ENCODE results near the gene C1QTNF8. TPM values are rescaled to one million over a fixed set of nuclear protein-coding genes. Genes with fewer than 3 reads are reported as not detected.
A peak's percentile ranks its signal among the peaks of the same experiment; 100 is the strongest.

The C1QTNF8 gene
- total RNA-seq, 1 experiment from 2014 or later: not detected

DNA sequence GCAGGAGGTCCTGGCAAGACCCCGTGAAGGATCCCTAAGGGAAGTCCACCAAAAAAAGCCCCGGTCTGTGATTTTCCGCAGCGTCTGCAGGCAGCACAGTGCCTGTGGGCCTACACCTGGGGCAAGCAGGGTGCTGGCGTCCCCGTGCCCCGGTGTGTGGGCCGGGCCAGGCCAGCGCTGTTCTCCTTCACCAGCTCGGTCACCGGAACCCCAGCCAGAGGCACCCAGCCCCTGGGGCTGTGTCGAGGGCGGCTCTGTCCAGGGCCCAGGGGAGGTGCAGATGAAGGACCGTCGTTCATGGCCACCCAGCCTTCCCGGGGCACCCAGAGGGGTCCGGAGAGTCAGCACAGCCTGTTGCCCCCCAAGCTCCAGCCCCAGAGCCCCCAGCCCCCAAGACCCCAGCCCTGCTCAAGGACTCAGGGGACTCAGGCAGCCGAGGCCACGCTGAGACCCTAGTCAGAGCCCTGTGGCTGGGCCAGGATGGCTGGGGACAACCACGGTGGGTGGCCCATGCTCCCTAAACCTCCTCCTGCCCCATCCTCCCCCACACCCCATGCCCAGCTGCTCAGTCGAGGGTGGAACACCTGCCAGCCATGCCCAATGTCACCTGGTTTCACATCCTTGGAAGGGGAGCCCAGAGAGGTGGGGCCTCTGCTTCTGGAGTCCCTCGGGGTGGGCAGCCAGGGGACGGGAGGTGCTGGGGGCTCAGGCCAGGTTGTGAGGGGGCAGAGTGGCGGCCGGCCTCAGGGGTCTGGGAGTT, 5.7 kb upstream of the C1QTNF8 start:
- H3K4me2 ChIP-seq (ENCODE audit: low read depth, low read length, poor library complexity, severe bottlenecking): no peak overlapping the region
- H3K9ac ChIP-seq (ENCODE audit: low read length): no peak overlapping the region
- H3K79me2 ChIP-seq (ENCODE audit: low read length): no peaks in the 10 kb centered on the region
- DNase-seq: no peak
- no peaks in the 10 kb centered on the region for H3K9me3 ChIP-seq (ENCODE audit: low read length)
- no peaks in the 10 kb centered on the region for H3K9me2 ChIP-seq (replicated peaks; ENCODE audit: insufficient read depth, low read length)
- H3K4me3 ChIP-seq (ENCODE audit: low read length): no peak overlapping the region
- H4K20me1 ChIP-seq (ENCODE audit: insufficient read depth, low read depth, low read length): peaks cover 18% of the 10 kb centered on the region; the same call in 1 of the 2 replicates
- H2AFZ ChIP-seq (ENCODE audit: low read length): no peak overlapping the region
- H3K27me3 ChIP-seq (ENCODE audit: low read length): no peaks in the 10 kb centered on the region
- no peaks in the 10 kb centered on the region for H3K36me3 ChIP-seq (ENCODE audit: insufficient read depth, low read length)
- no peak overlapping the region for H3K27ac ChIP-seq (ENCODE audit: low read length)
- H3K4me1 ChIP-seq (ENCODE audit: low read length): peaks cover 3% of the 10 kb centered on the region; the same call in 1 of the 2 replicates

- Histone ChIP-seq H4K20me1 (ENCODE audit: insufficient read depth, low read depth, low read length) (peaks cover 18% of the 10 kb centered on the region; the same call in 1 of the 2 replicates), H3K4me3 (ENCODE audit: low read length) (no peak overlapping the region), H3K9me3 (ENCODE audit: low read length) (no peaks in the 10 kb centered on the region), H3K27ac (ENCODE audit: low read length) (no peak overlapping the region), H3K27me3 (ENCODE audit: low read length) (no peaks in the 10 kb centered on the region), H2AFZ (ENCODE audit: low read length) (no peak overlapping the region), H3K9me2 (replicated peaks; ENCODE audit: insufficient read depth, low read length) (no peaks in the 10 kb centered on the region), H3K79me2 (ENCODE audit: low read length) (no peaks in the 10 kb centered on the region), H3K4me2 (ENCODE audit: low read depth, low read length, poor library complexity, severe bottlenecking) (no peak overlapping the region), H3K36me3 (ENCODE audit: insufficient read depth, low read length) (no peaks in the 10 kb centered on the region), H3K9ac (ENCODE audit: low read length) (no peak overlapping the region), H3K4me1 (ENCODE audit: low read length) (peaks cover 3% of the 10 kb centered on the region; the same call in 1 of the 2 replicates)
- no peak for DNase-seq
Observed at GRCh38 chr16:1101133-1101532, 5.1 kb upstream of the C1QTNF8 start.

- no peak for DNase-seq
- no peak overlapping the region for H3K9ac ChIP-seq (ENCODE audit: low read length)
- H3K79me2 ChIP-seq (ENCODE audit: low read length): no peaks in the 10 kb centered on the region
- no peaks in the 10 kb centered on the region for H3K27me3 ChIP-seq (ENCODE audit: low read length)
- no peaks in the 10 kb centered on the region for H3K36me3 ChIP-seq (ENCODE audit: insufficient read depth, low read length)
- no peak overlapping the region for H2AFZ ChIP-seq (ENCODE audit: low read length)
- H3K4me3 ChIP-seq (ENCODE audit: low read length): no peak overlapping the region
- peaks cover 3% of the 10 kb centered on the region; the same call in 1 of the 2 replicates for H3K4me1 ChIP-seq (ENCODE audit: low read length)
- H3K27ac ChIP-seq (ENCODE audit: low read length): no peak overlapping the region
- no peaks in the 10 kb centered on the region for H3K9me2 ChIP-seq (replicated peaks; ENCODE audit: insufficient read depth, low read length)
- no peak overlapping the region for H3K4me2 ChIP-seq (ENCODE audit: low read depth, low read length, poor library complexity, severe bottlenecking)
- H3K9me3 ChIP-seq (ENCODE audit: low read length): no peaks in the 10 kb centered on the region
- H4K20me1 ChIP-seq (ENCODE audit: insufficient read depth, low read depth, low read length): peaks cover 18% of the 10 kb centered on the region; the same call in 1 of the 2 replicates
Observed at GRCh38 chr16:1100084-1100800, 4.2 kb upstream of the C1QTNF8 start.

GRCh38 chr16:1099189-1100083, 3.4 kb upstream of the C1QTNF8 start:
- Histone ChIP-seq H4K20me1 (ENCODE audit: insufficient read depth, low read depth, low read length) (peaks cover 15% of the 10 kb centered on the region; the same call in 1 of the 2 replicates), H3K36me3 (ENCODE audit: insufficient read depth, low read length) (no peaks in the 10 kb centered on the region), H3K4me2 (ENCODE audit: low read depth, low read length, poor library complexity, severe bottlenecking) (no peak overlapping the region), H3K4me1 (ENCODE audit: low read length) (peaks cover 3% of the 10 kb centered on the region; the same call in 1 of the 2 replicates), H3K9ac (ENCODE audit: low read length) (no peak overlapping the region), H3K9me3 (ENCODE audit: low read length) (no peaks in the 10 kb centered on the region), H2AFZ (ENCODE audit: low read length) (no peak overlapping the region), H3K9me2 (replicated peaks; ENCODE audit: insufficient read depth, low read length) (no peaks in the 10 kb centered on the region), H3K4me3 (ENCODE audit: low read length) (no peak overlapping the region), H3K79me2 (ENCODE audit: low read length) (no peaks in the 10 kb centered on the region), H3K27ac (ENCODE audit: low read length) (no peak overlapping the region), H3K27me3 (ENCODE audit: low read length) (no peaks in the 10 kb centered on the region)
- no peak for DNase-seq

- peaks cover 13% of the 10 kb centered on the region; the same call in 1 of the 2 replicates for H4K20me1 ChIP-seq (ENCODE audit: insufficient read depth, low read depth, low read length)
- no peaks in the 10 kb centered on the region for H3K27me3 ChIP-seq (ENCODE audit: low read length)
- H3K27ac ChIP-seq (ENCODE audit: low read length): no peak overlapping the region
- DNase-seq: no peak
- H3K9me3 ChIP-seq (ENCODE audit: low read length): no peaks in the 10 kb centered on the region
- no peak overlapping the region for H3K9ac ChIP-seq (ENCODE audit: low read length)
- H3K9me2 ChIP-seq (replicated peaks; ENCODE audit: insufficient read depth, low read length): no peaks in the 10 kb centered on the region
- peaks cover 3% of the 10 kb centered on the region; the same call in 1 of the 2 replicates for H3K4me1 ChIP-seq (ENCODE audit: low read length)
- H3K36me3 ChIP-seq (ENCODE audit: insufficient read depth, low read length): no peaks in the 10 kb centered on the region
- no peaks in the 10 kb centered on the region for H3K79me2 ChIP-seq (ENCODE audit: low read length)
- H3K4me3 ChIP-seq (ENCODE audit: low read length): no peak overlapping the region
- no peak overlapping the region for H3K4me2 ChIP-seq (ENCODE audit: low read depth, low read length, poor library complexity, severe bottlenecking)
- H2AFZ ChIP-seq (ENCODE audit: low read length): no peak overlapping the region
Observed at GRCh38 chr16:1098266-1098991, 2.4 kb upstream of the C1QTNF8 start.

GRCh38 chr16:1097800-1098199, 1.8 kb upstream of the C1QTNF8 start:
- Histone ChIP-seq H3K9me3 (ENCODE audit: low read length) (no peaks in the 10 kb centered on the region), H3K4me1 (ENCODE audit: low read length) (peaks cover 3% of the 10 kb centered on the region; the same call in 1 of the 2 replicates), H3K9me2 (replicated peaks; ENCODE audit: insufficient read depth, low read length) (no peaks in the 10 kb centered on the region), H3K36me3 (ENCODE audit: insufficient read depth, low read length) (no peaks in the 10 kb centered on the region), H4K20me1 (ENCODE audit: insufficient read depth, low read depth, low read length) (peaks cover 8% of the 10 kb centered on the region; the same call in 1 of the 2 replicates), H2AFZ (ENCODE audit: low read length) (no peak overlapping the region), H3K79me2 (ENCODE audit: low read length) (no peaks in the 10 kb centered on the region), H3K4me2 (ENCODE audit: low read depth, low read length, poor library complexity, severe bottlenecking) (no peak overlapping the region), H3K4me3 (ENCODE audit: low read length) (no peak overlapping the region), H3K27ac (ENCODE audit: low read length) (no peak overlapping the region), H3K9ac (ENCODE audit: low read length) (no peak overlapping the region), H3K27me3 (ENCODE audit: low read length) (no peaks in the 10 kb centered on the region)
- no peak for DNase-seq

GRCh38 chr16:1097156-1097555, 1.1 kb upstream of the C1QTNF8 start:
- no peaks in the 10 kb centered on the region for H3K9me3 ChIP-seq (ENCODE audit: low read length)
- H3K4me3 ChIP-seq (ENCODE audit: low read length): no peak overlapping the region
- H3K9ac ChIP-seq (ENCODE audit: low read length): no peak overlapping the region
- no peak overlapping the region for H2AFZ ChIP-seq (ENCODE audit: low read length)
- no peak overlapping the region for H3K27ac ChIP-seq (ENCODE audit: low read length)
- H3K79me2 ChIP-seq (ENCODE audit: low read length): no peaks in the 10 kb centered on the region
- peaks cover 3% of the 10 kb centered on the region; the same call in 1 of the 2 replicates for H3K4me1 ChIP-seq (ENCODE audit: low read length)
- no peaks in the 10 kb centered on the region for H3K9me2 ChIP-seq (replicated peaks; ENCODE audit: insufficient read depth, low read length)
- no peaks in the 10 kb centered on the region for H3K36me3 ChIP-seq (ENCODE audit: insufficient read depth, low read length)
- H3K27me3 ChIP-seq (ENCODE audit: low read length): no peaks in the 10 kb centered on the region
- H3K4me2 ChIP-seq (ENCODE audit: low read depth, low read length, poor library complexity, severe bottlenecking): no peak overlapping the region
- peak; percentile 78 for DNase-seq
- H4K20me1 ChIP-seq (ENCODE audit: insufficient read depth, low read depth, low read length): peaks cover 8% of the 10 kb centered on the region; the same call in 1 of the 2 replicates

Data from Karpas-422 (cell line).